Right forelimb (tissue), 1 donor: Measurements from ENCODE around the gene STK32B.
"Not testable (repeated sequence)": the region's sequence is repeated elsewhere in the genome, so short reads cannot be mapped to it uniquely, and the experiment has no call there.

ENCODE experiments used
- DNase-seq: peaks from one replicate; pipeline ENCODE4 v3.0.0-alpha.2; 2018

The STK32B gene

GRCh38 chr4:5051278-5052203, at the start of gene STK32B:
Gene STK32B, plus strand, starts transcription at chr4:5051480.
- DNase-seq, result peak; percentile 80

- not testable (repeated sequence) for DNase-seq
These were observed 49.6 kb upstream of the STK32B start for GRCh38 chr4:5001641-5002040.

GRCh38 chr4:5003372-5003857, 47.9 kb upstream of the STK32B start:
- DNase-seq, result no peak

- no peak for DNase-seq
These were observed 47.4 kb upstream of the STK32B start for GRCh38 chr4:5003918-5004317.

- DNase-seq, result no peak
These were observed 46.8 kb upstream of the STK32B start for GRCh38 chr4:5004496-5004895.

- not testable (repeated sequence) for DNase-seq
These were observed 44.3 kb upstream of the STK32B start for GRCh38 chr4:5006932-5007331.

GRCh38 chr4:5009796-5010195, 41.5 kb upstream of the STK32B start:
- DNase-seq, result no peak

GRCh38 chr4:5010984-5011383, 40.3 kb upstream of the STK32B start:
- no peak for DNase-seq

GRCh38 chr4:5012244-5012898, 38.9 kb upstream of the STK32B start:
- DNase-seq, result no peak

GRCh38 chr4:5012958-5013357, 38.3 kb upstream of the STK32B start:
- DNase-seq, result no peak

- no peak for DNase-seq
These were observed 37.1 kb upstream of the STK32B start for GRCh38 chr4:5014007-5014682.

- DNase-seq, result no peak
These were observed 33.2 kb upstream of the STK32B start for GRCh38 chr4:5018096-5018495.

- no peak for DNase-seq
These were observed 32.7 kb upstream of the STK32B start for GRCh38 chr4:5018603-5019002.

GRCh38 chr4:5019274-5019673, 32.0 kb upstream of the STK32B start, which contains the start of gene CYTL1:
Gene CYTL1, minus strand, starts transcription at chr4:5019458. Its CDS starts 13 bp downstream, at chr4:5019445.
- peak; percentile 71 for DNase-seq

- DNase-seq, result no peak
These were observed 31.5 kb upstream of the STK32B start for GRCh38 chr4:5019796-5020195.

- DNase-seq, result no peak
These were observed 30.9 kb upstream of the STK32B start for GRCh38 chr4:5020341-5020740.

GRCh38 chr4:5021546-5021945, 29.7 kb upstream of the STK32B start:
- no peak for DNase-seq

- no peak for DNase-seq
These were observed 26.6 kb upstream of the STK32B start for GRCh38 chr4:5024673-5025072.

- no peak for DNase-seq
These were observed 24.9 kb upstream of the STK32B start for GRCh38 chr4:5026371-5026770.

GRCh38 chr4:5027346-5027745, 23.9 kb upstream of the STK32B start:
- no peak for DNase-seq

- no peak for DNase-seq
These were observed 22.8 kb upstream of the STK32B start for GRCh38 chr4:5028480-5028879.

GRCh38 chr4:5029447-5029846, 21.8 kb upstream of the STK32B start:
- no peak for DNase-seq

GRCh38 chr4:5030221-5030620, 21.1 kb upstream of the STK32B start:
- DNase-seq, result no peak
